Activated naive CD4-positive, alpha-beta T cell treated with Interleukin-2 at 50 U/mL for 16 hours (primary cell): ENCODE data around the gene TKFC.

Experiments used
- DNase-seq: peaks from one replicate; pipeline ENCODE4 v3.0.0-alpha.2; 2020

TKFC gene

GRCh38 chr11:61332797-61333549 lies at the start of gene TKFC, which contains the start of gene DDB1:
TSS of gene TKFC (plus strand) at chr11:61333228. CDS start at chr11:61334729, 1,501 bp downstream.
TSS of gene DDB1 (minus strand) at chr11:61333105. CDS start at chr11:61332968, 137 bp downstream.
- DNase-seq: peak; percentile 98

- no peak for DNase-seq
Observed at GRCh38 chr11:61283613-61284012, 49.4 kb upstream of the TKFC start.

GRCh38 chr11:61287338-61287977 lies 45.6 kb upstream of the TKFC start:
- DNase-seq: no peak

- no peak for DNase-seq
Observed at GRCh38 chr11:61290905-61291690, 41.9 kb upstream of the TKFC start.

GRCh38 chr11:61292356-61292755 lies 40.7 kb upstream of the TKFC start:
- DNase-seq: no peak

DNA sequence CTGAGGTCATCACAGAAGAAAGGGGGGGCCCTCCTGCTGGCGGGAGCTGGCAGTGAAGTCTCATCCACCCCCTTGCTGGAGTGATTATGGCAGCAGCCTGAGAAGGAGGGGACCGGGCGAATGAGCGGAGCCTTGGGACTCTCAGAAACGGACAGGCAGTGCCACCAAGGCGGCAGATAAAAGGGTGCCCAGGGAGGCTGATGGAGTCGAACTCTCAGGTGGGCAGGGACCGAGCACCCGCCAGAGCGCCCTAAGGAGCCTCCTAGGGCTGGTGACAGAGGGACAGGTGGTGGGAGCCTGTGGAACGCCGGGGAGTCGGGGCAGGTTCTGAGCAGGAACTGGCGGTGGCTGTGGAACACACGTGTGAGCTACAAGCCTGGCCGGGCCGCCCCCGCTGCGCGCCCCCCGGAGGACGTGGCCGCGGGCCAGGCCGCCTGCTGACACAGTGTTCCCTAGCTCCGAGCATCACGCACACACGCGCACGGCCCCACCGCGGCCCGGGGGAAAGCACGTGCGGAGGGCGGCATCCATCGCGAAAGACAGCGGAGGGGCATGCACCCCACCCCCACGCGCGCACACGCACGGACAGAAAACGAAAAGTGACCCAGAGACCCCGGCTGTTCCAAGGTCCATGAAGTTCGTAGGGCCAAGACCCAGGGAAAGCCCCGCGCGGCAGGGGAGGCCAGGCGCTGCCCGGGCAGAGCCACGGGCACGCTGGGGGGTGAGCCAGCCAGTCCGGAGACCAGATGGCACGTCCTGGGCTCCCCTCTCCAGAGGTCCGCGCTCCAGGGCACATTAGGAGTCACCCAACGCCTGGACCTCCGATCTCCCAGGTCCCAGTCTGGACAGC lies 38.9 kb upstream of the TKFC start:
- peak; percentile 41 for DNase-seq

DNA sequence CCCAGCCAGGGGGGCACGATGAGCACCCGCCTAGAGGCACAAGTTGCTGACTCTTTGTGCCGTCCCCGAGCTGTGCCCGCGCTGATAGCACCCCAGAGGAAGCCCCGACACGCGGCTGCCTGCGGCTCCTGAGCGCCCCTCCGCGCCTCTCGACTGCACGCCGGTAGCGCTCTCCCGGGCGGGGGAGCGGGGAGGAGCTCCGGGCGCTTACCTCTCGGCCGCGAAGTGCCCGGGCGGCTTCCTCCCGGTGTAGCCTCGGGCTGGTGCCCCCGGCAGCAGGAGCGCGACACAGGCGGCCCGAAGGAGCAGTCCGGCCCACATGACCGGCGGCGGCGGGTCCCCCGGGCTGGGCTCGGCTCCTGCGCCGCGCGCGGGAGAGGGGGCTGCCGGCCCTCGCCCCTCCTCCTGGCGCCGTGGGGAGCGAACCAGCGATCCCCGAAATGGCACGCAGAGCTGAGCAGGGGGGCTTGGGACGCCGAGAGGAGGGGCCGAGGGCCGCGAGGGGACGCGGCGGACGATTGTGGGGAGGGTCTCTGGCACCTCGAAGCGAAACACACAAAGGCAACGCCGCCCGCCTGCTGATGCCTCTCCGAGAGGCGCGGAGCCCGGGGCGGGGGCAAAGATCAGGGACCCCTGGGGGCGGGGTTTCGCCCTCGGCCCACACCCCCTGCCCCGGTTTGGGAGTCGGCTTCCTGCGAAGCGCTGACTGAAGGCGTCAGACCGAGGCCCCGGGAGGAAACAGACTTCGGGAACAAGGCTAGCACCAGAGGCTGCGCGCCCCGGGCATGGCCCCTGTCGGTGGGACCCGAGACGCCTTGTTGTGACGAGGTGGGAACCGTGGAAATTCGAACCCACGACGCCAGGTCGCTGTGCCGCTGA lies 38.1 kb upstream of the TKFC start, which contains the start of gene VWCE:
Gene VWCE, minus strand, starts transcription at position 600 of the 879 bp plus-strand sequence. Its CDS starts 279 bp downstream, at position 321.
- peak; percentile 70 for DNase-seq

DNA sequence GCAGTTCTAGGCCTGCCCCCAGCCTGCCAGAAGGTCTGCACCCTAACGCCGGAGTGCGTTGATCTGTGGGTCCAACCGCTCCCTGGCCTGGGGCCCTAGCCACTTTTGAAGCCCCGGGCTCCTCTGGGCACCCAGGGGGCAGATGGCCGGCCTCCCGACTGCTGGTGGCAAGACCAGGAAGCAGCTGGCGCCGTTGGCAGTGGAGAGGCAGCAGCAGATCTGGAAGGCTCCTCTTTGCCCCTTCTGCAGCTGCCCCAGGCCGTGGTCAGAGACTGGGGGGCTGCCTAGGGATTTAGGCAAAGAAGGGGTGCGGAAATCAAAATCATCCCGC lies 37.5 kb upstream of the TKFC start:
- DNase-seq: no peak

GRCh38 chr11:61297341-61297740 lies 35.7 kb upstream of the TKFC start:
- DNase-seq: no peak

GRCh38 chr11:61297746-61298145 lies 35.3 kb upstream of the TKFC start:
- DNase-seq: no peak

DNA sequence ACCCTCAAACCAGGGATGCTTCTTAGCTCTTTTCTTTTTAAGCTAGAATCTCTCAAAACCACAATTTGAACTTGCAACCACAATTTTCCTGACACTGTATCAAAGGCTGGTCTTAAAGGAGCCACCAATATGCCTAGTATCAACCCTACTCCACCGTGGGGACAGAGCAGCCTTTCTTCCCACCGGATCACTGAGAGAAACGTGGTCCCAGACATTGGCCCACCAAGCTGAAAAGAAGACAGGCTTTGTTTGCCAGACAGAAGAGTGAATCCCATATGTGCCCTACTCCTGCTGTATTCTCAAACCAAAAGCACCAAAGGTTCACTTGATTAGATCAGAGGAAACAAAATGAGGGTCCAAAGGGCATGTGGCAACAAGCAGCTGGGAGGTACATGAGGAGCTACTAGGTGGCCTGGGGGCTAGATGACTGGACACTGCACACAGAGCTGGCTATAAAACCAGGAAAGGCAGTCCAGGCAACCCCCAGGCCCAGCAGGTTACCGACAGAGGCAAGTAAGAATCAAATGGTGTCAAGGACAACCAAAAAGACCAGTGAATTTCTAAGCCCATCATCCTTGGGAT lies 34.3 kb upstream of the TKFC start:
- DNase-seq: no peak

- DNase-seq: no peak
Observed at GRCh38 chr11:61302550-61302949, 30.5 kb upstream of the TKFC start.

DNA sequence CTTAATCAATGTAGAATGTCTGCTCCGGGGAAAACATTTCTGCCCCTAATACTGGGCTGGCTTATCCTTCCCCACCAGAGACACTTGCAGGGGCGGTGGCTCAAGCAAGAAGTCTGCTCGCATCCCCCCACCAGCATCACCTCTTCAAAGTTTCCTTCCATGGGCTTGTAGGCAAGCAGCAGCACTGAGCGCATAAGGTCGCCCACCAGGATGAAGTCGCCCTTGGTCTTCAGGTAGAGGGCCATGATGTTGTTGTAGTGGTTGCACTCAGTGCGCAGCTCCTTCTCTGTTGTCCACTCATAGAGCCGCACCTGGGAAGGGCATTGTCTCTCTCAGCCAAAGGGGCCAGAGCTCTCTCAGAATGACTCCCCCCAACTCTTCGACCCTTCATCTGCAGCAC lies 29.3 kb upstream of the TKFC start:
- DNase-seq: no peak

GRCh38 chr11:61305417-61305816 lies 27.6 kb upstream of the TKFC start:
- DNase-seq: no peak

DNA sequence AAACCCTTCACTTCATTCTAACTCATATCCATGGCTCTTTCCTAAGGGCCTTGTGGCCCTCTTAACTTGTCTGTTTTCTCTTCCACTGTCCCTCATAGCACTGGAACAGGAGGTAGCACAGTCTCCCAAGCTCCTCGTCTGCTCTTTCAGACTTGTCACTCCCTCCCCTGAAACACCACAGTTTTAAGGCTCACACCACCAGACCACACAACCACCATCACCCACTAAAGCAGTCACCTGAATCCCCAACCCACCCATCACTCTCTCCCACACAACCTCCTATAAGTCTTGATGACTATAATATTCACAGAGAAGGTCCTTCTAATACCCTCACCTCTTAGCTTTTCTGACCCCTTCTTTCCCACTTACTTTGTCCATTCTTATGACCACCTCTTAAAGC lies 26.8 kb upstream of the TKFC start:
- DNase-seq: no peak

DNA sequence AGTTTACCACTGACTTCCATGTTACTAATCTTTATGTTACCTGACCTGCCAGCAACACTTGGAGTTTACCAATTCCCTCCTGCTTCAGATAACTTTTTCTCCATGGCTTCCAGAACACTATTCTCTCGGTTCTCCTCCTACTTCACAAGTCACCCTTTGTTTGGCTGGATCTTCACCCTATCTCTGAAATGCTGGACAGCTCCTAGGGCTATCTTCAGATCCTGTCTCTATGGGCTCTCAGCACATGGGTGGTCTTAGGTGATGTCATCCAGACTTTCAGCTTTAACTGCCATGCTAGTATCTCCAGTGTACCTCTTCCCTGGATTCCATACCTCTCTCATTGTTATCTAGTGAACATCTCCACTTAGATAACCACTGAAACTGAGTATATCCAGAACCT lies 25.7 kb upstream of the TKFC start:
- no peak for DNase-seq

DNA sequence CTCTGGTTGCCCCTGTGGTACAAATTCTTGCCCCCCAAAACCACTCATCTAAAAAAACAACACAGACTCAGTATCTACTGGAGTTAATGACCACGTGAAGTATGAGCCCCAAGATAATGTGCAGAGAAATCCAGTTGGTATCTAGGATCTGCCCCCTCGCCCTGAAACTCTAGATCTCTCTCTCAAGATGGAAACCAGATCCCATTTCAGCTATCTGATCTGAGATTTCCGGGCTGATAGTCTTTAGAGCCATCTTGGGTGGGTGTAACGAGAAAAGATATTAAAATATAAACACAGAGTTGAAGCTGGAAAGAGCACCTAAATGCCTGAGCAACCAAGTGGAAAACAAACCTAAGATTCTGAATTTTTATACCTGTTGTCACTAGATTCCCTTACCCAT lies 23.9 kb upstream of the TKFC start:
- DNase-seq: no peak

- DNase-seq: no peak
Observed at GRCh38 chr11:61309739-61310138, 23.3 kb upstream of the TKFC start.

GRCh38 chr11:61310749-61311148 lies 22.3 kb upstream of the TKFC start:
- DNase-seq: no peak

GRCh38 chr11:61315260-61315659 lies 17.8 kb upstream of the TKFC start:
- no peak for DNase-seq
